SIG-M5 treated with dmso at 0.1 percent for 504 hours (cell line): ENCODE data around the gene ADAP1.

Source experiments
- DNase-seq: peaks from one replicate; lab custom pipeline; 2025; ENCODE audit not compliant: unreplicated experiment; lab: John Stamatoyannopoulos, UW

The ADAP1 gene

DNA sequence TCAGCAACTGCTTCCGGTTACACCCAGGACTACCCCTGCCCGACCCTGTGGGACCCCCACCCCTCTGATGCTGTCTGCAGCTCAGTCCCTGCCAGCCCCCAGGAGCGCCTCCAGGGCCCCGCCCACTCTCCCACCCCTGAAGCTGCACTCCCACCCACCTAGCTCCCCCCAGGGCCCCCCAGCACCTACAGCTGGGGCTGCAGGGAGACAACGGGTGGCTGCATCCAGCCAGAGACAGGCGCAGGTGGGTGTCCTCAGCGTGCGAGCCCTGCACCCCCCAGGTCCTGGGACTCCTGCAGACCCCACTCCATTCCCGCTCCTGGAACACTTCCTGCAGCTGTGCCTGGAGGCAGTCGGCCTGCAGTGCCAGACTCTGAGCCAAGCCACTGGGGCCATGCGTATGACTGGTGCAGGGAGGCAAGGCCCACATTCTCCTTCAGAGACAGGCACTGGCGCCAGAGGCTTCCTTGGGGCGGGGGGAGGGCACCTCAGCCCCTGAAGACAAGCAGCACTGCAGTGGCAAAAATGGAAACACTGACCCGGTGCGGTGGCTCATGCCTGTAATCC lies 34.6 kb upstream of the ADAP1 start:
- DNase-seq = no peak

DNA sequence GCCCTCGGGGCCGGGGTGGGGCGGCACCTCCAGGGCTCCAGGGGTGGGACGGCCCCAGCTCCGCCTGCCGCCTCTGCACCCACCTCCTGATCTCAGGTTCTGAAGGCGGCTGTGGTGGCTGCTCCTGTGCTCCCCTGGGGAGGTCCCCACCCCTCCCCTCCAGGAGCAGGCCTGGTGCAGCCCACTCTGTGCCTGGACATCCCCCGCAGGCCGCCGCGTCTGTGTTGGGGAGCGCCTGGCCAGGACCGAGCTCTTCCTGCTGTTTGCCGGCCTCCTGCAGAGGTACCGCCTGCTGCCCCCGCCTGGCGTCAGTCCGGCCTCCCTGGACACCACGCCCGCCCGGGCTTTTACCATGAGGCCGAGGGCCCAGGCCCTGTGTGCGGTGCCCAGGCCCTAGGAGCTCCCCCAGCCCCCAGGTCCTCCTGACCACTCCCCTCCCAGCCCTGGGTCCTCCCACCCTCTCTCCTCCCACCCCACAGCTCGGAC lies 34.0 kb upstream of the ADAP1 start:
- no peak for DNase-seq

DNA sequence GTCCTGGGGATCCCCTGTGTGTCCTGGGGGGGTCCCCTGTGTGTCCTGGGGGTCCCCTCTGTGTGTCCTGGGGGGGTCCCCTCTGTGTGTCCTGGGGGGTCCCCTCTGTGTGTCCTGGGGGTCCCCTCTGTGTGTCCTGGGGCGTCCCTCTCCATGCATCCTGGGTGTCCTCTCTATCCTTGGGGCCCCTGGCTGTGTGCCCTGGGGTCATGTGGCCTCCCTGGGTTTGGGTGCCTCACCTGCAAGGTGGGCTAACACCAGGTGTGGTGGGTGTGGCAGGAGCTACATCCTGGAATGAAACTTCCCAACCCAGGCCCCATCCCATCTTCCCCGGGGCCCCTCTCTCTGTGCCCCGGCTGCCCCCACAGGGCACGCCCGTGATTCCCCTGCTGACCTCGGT lies 33.4 kb upstream of the ADAP1 start:
- DNase-seq = no peak

DNA sequence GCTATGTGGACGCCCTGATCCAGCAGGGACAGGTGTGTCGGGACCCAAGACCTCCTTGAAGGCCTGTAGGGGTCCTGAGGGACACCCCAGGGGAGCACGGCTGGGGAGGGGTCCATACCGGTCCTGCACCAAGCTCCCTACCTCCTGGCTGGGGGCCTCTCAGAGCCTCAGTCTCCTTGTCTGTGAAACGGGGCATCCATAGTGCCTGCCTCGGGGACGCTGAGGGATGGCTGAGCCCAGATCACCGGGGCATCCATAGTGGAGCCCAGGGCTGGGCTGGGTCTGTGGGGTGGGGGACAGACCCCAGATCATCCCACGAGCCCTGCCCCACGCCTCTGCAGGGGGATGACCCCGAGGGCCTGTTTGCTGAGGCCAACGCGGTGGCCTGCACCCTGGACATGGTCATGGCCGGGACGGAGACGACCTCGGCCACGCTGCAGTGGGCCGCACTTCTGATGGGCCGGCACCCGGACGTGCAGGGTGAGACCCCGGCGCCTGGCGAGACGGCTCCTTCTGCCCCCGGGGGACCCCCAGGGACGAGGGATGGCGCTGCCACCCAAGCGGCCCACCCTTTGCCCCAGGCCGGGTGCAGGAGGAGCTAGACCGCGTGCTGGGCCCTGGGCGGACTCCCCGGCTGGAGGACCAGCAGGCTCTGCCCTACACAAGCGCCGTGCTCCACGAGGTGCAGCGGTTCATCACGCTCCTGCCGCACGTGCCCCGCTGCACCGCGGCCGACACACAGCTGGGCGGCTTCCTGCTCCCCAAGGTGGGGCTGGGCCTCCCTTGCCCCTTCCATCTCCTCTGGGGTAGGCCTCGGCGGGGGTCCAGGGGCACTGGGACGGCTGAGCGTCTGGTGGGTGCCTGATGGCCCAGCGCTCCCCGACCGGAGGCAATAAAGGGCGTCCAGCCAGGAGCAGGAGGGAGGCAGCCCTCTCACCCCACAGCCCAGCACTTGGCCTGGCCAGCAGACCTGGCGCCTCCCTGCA lies 32.6 kb upstream of the ADAP1 start:
- DNase-seq = no peak

DNA sequence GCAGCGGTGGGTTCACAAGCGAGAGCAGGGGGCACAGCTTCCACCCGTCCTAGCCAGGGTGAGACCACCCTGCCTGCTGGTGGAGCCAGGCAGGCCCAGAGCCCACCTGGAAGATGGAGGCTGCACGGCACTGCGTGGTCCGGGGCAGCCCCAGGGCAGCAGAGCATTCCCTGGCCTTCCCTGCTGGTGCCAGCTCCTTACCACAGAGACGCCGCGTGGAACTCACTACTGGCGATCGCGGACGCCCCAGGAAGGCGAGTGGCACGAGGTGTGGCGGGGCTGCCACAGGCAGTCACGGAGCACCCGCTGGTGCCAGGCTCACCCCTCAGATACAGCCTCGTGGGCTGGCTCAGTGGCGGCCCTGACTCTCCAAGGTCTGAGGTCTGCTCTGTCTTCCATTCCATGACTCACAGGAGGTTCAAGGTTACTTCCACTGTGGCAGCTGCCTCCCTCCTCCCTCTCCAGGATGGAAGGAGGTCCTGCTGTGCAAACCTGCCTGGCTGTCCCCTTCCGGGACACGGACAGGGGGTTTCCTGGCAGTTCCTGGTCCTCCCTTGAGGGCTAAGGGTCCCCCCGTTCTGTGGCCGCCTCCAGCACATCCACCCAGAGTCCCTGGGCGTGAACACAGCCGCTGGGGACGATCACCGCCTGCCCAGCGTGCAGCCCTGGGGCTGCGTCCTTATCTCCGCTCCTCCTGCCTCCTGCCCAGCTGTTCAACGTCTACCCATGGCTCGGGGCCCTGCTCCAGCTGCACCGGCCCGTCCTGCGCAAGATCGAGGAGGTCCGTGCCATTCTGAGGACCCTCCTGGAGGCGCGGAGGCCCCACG lies 31.6 kb upstream of the ADAP1 start:
- no peak for DNase-seq

DNA sequence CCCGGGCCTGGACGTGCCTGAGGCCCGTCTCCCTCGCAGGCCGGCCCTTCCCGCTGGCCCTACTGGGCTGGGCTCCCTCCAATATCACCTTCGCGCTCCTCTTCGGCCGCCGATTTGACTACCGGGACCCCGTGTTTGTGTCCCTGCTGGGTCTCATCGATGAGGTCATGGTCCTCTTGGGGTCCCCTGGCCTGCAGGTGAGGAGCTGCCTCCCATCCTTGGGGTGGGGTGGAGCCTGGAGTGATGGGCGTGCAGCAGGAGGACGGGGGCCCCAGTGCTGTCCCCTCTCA lies 30.6 kb upstream of the ADAP1 start:
- DNase-seq = no peak

DNA sequence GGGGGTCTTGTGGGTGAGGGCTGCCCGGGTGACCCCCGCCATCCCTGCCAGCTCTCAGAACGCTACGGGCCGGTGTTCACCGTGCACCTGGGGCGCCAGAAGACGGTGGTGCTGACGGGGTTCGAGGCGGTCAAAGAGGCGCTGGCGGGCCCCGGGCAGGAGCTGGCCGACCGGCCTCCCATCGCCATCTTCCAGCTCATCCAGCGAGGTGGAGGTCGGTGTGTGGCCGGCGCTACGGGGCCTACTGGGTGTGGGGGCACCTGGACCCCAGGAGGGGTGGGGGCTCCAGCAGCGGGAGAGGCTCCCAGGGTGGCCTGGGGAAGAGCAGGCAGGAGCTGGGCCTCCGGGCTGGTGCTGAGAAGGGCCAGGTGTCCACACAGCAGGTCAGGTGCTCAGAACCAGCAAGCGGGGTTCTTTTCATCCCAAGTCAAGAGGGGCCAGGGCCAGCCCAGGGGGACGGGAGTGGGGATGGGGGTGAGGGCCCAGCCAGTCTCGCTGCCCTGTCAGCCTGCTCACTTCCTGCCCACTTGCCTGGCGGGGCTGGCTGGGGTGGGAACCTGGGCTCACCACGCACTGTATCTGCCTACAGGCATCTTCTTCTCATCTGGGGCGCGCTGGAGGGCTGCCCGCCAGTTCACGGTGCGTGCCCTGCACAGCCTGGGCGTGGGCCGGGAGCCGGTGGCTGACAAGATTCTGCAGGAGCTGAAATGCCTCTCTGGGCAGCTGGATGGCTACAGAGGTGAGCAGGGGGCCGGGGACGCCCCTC lies 30.1 kb upstream of the ADAP1 start:
- no peak for DNase-seq

DNA sequence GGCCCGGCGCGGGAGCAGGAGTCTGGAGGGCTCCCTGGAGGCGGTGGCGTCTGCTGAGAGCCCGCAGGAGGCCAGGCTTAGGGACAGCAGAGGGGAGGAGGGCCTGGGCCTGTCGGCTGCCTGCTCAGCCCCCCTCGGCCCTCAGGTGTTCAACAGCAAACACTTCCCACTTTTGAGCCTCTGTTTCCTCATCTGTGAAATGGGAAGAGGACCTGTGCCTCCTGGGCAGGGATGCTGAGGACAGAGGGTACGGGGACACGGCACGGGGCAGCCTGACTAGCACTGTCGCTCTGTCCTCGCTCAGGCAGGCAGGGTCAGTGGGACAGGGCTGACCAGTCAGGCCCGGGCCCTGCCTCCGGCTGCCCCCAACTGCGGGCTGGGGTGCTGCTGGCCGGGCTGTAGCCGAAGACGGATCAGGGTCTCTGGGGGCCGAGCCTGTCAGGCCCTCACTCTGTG lies 29.2 kb upstream of the ADAP1 start:
- no peak for DNase-seq

DNA sequence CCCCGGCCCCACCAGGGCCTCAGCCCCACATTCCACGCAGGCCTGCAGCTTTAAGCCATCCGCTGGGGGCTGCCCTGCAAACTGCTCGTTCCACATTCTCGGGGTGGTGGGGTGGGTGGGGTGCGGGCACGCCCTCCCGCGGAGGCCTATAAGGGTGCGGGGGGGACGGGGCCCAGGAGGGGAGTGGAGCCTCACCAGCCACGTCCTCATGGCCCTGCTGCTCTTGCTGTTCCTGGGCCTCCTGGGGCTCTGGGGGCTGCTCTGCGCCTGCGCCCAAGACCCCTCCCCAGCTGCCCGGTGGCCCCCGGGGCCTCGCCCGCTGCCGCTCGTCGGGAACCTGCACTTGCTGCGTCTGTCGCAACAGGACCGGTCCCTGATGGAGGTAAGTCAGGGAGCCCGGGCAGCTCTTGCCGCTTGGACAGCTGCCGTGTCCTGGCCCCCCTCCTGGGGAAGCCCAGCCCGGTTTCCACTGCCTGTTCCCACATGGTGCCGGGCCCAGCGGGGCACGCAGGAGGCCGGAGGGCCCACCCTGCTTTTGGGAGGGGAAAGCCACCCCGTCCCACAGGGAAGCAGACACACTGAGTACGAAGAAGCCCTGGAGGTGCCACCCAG lies 28.6 kb upstream of the ADAP1 start, which contains the start of gene CYP2W1:
Gene CYP2W1, plus strand, starts transcription at position 178 of the 612 bp plus-strand sequence. Its CDS starts 31 bp downstream, at position 209.
- no peak for DNase-seq

DNA sequence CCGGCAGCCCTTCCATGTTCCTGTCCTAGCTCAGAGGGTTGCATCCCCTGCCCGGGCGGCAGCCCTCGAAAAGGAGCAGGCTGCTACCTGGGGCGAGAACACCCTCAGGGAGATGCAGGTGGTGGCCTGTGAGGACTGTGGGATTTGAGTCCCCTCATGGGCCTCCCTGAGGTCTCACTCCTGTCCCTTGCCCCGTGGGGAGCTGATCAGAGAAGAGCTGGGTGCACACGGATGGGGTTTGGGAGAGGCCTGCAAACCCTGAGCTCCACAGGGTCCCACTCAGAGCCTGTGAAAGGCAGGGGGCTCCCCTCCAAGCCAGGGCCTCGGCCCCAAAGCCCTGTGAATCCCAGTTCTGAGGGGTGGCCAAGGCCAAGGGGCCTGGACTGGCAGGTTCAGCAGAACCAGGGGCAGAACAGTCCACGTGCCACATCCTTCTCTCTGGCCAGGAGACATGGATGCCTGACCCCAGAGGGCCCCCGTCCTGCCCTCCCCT lies 28.1 kb upstream of the ADAP1 start:
- DNase-seq = no peak

DNA sequence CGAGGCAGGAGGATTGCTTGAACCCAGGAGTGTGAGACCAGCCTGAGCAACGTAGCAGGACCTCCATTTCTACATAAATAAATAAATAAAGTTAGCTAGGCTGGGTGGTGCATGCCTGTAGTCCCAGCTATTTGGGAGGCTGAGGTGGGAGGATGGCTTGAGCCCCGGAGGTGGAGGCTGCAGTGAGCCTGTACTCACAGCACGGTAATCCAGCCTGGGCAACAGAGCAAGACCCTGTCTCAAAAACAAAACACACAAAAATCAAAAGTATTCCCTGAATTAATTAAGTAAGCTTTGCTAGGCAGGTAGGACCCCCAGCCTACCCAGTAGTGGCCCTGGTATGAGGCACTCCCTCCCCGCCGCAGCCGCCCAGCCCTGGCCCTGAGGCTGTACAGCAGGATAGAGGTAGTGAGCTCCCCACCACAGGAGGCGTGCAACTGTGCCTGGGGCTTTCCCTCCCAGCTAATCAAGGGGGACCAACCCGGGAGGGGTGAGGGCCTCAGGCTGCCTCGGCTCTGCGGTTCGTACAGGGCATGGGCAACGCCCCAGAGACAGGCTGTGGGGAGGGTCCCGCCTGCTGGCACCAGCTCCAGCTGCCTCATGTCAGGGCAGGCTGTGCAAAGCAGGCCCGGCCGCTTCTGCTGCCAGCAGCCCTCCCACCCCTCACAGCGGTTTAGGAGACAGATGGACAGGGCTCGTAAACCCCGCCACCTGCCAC lies 27.5 kb upstream of the ADAP1 start:
- no peak for DNase-seq

DNA sequence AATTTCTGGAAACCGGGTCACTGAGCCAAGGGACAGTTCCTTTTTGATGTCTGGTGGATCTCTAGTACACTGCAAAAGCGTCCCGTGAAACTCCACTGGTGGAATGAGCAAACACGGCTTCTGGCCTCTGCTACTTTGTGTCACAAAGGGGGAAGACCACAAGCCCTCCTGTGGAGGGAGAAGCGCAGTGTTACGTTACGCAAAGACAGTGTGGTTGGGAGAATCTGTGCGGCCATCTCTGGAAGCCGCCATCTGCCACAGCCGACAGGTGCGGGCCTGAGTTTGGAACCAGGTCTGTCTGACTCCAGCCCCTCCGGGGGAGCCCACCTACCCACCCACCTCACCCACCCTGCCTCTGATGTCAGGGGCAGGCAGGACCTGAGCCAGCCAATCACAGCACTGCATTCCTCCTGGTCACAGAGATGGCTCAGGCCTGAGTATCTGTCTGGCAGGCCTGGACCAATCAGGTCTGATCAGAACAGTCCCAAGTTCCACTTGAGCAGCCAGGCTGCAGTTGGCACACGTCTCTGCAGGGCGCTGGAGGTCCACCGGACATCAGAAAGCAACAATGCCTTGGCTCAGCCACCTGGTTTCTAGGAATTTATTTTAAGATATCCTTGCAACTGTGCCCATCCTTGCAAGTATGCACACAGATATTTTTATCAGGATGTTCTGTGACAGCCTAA lies 25.5 kb upstream of the ADAP1 start:
- no peak for DNase-seq

DNA sequence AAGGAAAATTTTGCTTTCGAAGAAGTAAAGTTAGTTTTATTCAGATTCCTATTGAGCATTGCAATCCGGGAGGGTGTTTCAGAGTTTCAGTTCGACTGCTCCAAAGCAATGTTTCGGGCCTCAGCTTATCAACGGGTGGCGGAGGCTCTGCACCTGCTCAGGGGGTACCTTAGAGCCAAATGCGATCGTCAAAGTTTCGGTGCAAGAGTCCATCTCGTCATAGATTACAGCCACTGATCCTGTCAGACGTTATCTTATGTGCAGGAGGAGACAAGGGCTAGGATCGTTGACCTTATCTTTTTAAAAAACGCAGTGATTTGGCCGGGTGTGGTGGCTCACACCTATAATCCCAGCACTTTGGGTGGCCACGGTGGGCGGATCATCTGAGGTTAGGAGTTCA lies 24.7 kb upstream of the ADAP1 start:
- DNase-seq = no peak

DNA sequence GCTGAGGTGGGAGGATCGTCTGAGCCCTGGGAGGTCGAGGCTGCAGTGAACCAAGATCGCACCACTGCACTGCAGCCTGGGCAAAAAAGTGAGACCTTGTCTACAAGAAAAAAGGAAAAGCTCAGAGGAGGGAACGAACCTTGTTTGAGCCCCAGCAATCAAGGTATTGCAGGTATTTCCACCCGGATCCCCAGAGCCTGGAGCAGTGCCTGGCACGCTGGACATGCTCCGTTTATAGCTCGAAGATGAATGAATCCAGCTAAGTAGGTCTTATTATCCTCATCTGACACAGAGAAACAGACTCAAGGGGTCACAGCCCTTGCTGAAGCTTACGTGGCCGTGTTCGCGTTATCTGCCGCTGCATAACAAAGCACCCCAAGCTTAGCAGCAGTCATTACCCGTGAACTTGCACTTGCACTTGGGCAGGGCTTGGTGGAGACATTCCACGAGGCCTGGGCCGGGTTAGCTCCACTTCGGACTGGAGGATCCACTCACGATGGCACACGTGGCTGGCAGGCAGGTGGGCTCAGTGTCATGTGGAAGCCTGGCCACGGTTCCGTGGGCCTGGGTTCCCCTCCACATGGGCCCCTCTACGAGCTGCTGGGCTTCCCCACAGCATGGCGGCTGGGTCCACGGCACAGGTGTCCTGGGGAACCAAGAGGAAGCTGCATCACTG lies 24.1 kb upstream of the ADAP1 start:
- DNase-seq = no peak

DNA sequence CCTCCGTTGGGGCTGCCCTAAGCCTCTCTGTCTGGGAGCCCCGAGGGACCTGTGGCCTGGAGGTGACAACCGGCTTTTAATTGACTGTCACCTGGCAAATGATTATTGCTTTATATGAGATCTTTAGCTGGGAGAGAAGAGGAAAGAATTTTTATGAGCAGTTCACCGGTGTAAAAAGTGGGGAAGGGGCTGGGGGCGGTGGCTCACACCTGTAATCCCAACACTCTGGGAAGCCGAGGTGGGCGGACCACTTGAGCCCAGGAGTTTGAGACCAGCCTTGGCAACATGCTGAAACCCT lies 23.5 kb upstream of the ADAP1 start:
- DNase-seq = no peak

DNA sequence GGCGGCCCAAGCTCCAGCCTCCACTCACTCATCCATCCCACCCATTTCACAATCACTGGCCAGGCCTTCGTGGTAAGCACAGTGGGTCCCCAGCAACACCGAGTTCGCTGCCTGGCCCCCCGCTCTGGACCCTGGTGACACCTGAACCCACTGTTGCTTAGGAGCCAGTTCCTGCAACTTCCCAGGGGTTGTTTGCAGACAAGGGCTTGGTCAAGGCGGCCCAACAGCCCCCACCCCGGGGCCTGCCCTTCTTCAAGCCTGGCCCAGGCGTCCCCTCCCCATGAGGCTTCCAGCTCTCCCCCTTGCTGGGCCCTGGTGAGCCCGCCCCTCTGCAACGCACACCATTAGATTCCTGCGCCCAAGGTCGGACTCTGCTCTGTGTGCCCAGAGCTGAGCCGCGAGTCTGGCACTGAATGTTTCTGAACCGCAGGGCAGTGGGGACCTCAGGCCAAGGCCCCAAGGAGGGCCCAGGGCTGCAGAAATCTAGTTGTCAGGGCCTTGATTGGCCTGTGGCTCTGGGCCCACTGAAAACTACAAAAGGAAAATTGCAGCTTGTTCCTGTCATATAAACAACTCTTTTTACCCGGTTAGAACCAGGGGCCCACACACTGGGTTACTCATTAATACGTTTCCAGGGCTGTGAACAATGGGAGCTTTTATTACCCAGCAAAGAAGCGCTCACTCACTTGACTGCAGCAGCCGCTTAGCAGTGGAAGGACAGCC lies 23.0 kb upstream of the ADAP1 start:
- no peak for DNase-seq

DNA sequence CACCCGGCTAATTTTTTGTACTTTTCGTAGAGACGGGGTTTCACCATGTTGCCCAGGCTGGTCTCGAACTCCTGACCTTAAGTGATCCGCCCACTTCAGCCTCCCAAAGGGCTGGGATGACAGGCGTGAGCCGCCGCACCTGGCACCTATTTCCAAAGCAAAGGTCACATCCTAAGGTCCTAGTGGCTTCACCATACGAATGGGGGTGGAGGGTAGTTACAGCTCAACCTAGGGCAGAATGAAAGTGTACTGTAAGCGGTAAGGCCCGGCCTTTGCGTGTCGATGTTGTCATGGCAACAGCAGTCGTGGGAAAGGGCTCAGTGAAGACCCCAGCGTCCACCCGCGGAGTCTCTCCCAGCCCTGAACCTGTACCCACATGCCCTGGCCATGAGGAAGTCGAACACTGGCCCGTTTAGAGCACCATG lies 22.4 kb upstream of the ADAP1 start:
- DNase-seq = no peak
